A549 (cell line): Measurements from ENCODE around the gene MBNL3.

ENCODE experiments used
- CHD4 ChIP-seq: fragments of 200-600 bp; sonication (generic); IDR thresholded peaks from 2 replicates; pipeline ENCODE4 v1.6.1; 2016; ENCODE audit warnings: antibody characterized with exemption, mild to moderate bottlenecking, borderline replicate concordance
- CTCF ChIP-seq: fragments of >200 bp; sonication (Bioruptor Twin); formaldehyde crosslinking; IDR thresholded peaks from 3 replicates; pipeline ENCODE4 v1.5.1; 2016
- EP300 ChIP-seq, 2 experiments: fragments of >200 bp; sonication (Bioruptor Twin); formaldehyde crosslinking; IDR thresholded peaks; 2 replicates in 1 of 2; 3 replicates in 1 of 2; pipeline ENCODE4 v1.6.1; 2016 to 2017
- HDAC2 ChIP-seq: fragments of 200-600 bp; sonication (generic); IDR thresholded peaks from 2 replicates; pipeline ENCODE4 v1.6.1; 2016
- HMGXB4 ChIP-seq: fragments of 250-450 bp; sonication (Bioruptor Pico); IDR thresholded peaks from 2 replicates; pipeline ENCODE4 v1.5.0; 2021; ENCODE audit warnings: mild to moderate bottlenecking, moderate library complexity, borderline replicate concordance
- JUNB ChIP-seq: fragments of >200 bp; sonication (Bioruptor Twin); formaldehyde crosslinking; IDR thresholded peaks from 2 replicates; pipeline ENCODE4 v1.6.1; 2016
- POLR2A ChIP-seq: IDR thresholded peaks from 2 replicates; pipeline ENCODE4 v1.6.1; 2012; ENCODE audit warnings: mild to moderate bottlenecking, low read length

GRCh38 chrX:132497432-132497831 is 8.6 kb upstream of the MBNL3 start:
- no peak for TF ChIP-seq CTCF
- no peak for TF ChIP-seq JUNB
- TF ChIP-seq POLR2A = no peak
- TF ChIP-seq CHD4 = no peak
- no peak for TF ChIP-seq EP300 (IDR thresholded peaks at IDR 0.05)
- no peak for TF ChIP-seq HDAC2
- TF ChIP-seq HMGXB4 (CRISPR knock-in tag) = no peak
